ENCODE measurements around the gene NPAS3.

The NPAS3 gene

GRCh38 chr14:33198684-33199083 lies 260.0 kb downstream of the NPAS3 start:
- ChIA-PET POLR2A (ENCODE audit: low non-redundant PET) (no interaction called here), CTCF (interaction anchor here (0.6 kb wide), 1 partner anchor 170 kb away, joined by 3 read pairs; no protein-coding TSS in a partner anchor)
- TF ChIP-seq, protein P1, sequence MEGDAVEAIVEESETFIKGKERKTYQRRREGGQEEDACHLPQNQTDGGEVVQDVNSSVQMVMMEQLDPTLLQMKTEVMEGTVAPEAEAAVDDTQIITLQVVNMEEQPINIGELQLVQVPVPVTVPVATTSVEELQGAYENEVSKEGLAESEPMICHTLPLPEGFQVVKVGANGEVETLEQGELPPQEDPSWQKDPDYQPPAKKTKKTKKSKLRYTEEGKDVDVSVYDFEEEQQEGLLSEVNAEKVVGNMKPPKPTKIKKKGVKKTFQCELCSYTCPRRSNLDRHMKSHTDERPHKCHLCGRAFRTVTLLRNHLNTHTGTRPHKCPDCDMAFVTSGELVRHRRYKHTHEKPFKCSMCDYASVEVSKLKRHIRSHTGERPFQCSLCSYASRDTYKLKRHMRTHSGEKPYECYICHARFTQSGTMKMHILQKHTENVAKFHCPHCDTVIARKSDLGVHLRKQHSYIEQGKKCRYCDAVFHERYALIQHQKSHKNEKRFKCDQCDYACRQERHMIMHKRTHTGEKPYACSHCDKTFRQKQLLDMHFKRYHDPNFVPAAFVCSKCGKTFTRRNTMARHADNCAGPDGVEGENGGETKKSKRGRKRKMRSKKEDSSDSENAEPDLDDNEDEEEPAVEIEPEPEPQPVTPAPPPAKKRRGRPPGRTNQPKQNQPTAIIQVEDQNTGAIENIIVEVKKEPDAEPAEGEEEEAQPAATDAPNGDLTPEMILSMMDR (conservative IDR thresholded peaks at IDR 0.05; ENCODE audit: low read depth), result no peak
- no peak overlapping the region for H3K27ac ChIP-seq
- DNase-seq (ENCODE audit: low spot score), result no peak

GRCh38 chr14:33201116-33201515 lies 262.4 kb downstream of the NPAS3 start:
- DNase-seq (ENCODE audit: low spot score), result no peak
- POLR2A ChIA-PET (ENCODE audit: low non-redundant PET), result no interaction called here
- no peak overlapping the region for H3K27ac ChIP-seq
- TF ChIP-seq, protein P1 (conservative IDR thresholded peaks at IDR 0.05; ENCODE audit: low read depth), result no peak
- CTCF ChIA-PET, result no interaction called here

DNA sequence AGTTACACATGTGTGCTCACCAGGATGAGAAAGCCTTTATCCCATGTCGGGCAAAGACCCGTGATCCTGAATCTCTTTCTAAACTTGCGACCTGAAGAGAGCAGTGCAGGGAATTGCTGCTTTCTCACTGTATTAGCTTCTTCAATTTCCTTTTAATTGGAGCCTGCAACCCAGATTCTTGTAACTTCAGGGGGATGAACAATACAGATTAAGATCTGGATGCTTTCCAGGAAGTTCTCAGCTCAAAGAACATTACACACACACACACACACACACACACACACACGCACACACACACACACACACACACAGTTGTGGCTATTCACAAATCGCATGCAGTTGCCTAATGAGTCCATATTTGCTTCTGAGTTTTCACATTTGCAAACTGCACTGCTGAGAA lies 268.3 kb downstream of the NPAS3 start:
- ChIA-PET POLR2A (ENCODE audit: low non-redundant PET) (no interaction called here), CTCF (no interaction called here)
- TF ChIP-seq, protein P1 (conservative IDR thresholded peaks at IDR 0.05; ENCODE audit: low read depth), result no peak
- no peak for DNase-seq (ENCODE audit: low spot score)
- no peak overlapping the region for H3K27ac ChIP-seq

GRCh38 chr14:33207467-33208017 lies 268.9 kb downstream of the NPAS3 start:
- TF ChIP-seq, protein P1 (conservative IDR thresholded peaks at IDR 0.05; ENCODE audit: low read depth), result no peak
- POLR2A ChIA-PET (ENCODE audit: low non-redundant PET), result no interaction called here
- DNase-seq (ENCODE audit: low spot score), result no peak
- no peak overlapping the region for H3K27ac ChIP-seq
- CTCF ChIA-PET, result interaction anchor here (0.6 kb wide), 1 partner anchor 109 kb away, joined by 7 read pairs; no protein-coding TSS in a partner anchor

DNA sequence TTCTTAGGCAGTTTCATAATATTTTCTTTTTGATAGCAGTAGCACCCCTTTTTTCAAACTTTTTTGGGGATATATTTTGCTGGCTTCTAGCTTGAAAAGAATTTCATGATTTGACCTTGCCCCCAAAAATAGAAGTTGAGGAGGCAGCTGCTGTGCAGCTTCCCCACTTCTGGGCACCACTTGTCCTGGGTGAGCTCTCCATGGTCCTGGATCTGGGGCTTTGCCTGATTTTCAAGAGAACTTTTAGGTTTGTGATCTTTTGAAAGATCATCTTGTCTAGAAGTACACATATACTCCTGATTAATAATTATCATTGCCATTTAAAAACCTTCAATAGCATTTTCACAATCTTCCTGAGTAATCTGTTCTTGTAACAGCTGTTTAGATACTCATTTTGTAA lies 271.6 kb downstream of the NPAS3 start:
- ChIA-PET CTCF (interaction anchor here (0.5 kb wide), 1 partner anchor 89 kb away, joined by 6 read pairs; no protein-coding TSS in a partner anchor), POLR2A (ENCODE audit: low non-redundant PET) (no interaction called here)
- peak; percentile 5 for DNase-seq (ENCODE audit: low spot score)
- no peak overlapping the region for H3K27ac ChIP-seq
- TF ChIP-seq, protein P1 (conservative IDR thresholded peaks at IDR 0.05; ENCODE audit: low read depth), result no peak

- TF ChIP-seq, protein P1 (conservative IDR thresholded peaks at IDR 0.05; ENCODE audit: low read depth), result no peak
- DNase-seq (ENCODE audit: low spot score), result no peak
- ChIA-PET CTCF (interaction anchor here (0.7 kb wide), 1 partner anchor 177 kb away, joined by 3 read pairs; no protein-coding TSS in a partner anchor), POLR2A (ENCODE audit: low non-redundant PET) (no interaction called here)
- H3K27ac ChIP-seq, result no peak overlapping the region
These were observed 279.3 kb downstream of the NPAS3 start for GRCh38 chr14:33218026-33218425.

All from RWPE1 (cell line).